PFSK-1 (cell line): ENCODE measurements around the gene ZNF777.

Experiments used
- FOXP2 ChIP-seq: optimal IDR thresholded peaks from 2 replicates; pipeline ENCODE3; 2011; ENCODE audit warnings: borderline replicate concordance, control low read depth, inconsistent platforms; ENCODE audit not compliant: insufficient read depth; ENCODE audit errors: extremely low read length, extremely low read depth
- POLR2AphosphoS5 ChIP-seq: IDR thresholded peaks from 2 replicates; pipeline ENCODE4 v1.6.1; 2012; ENCODE audit warnings: low read depth, mild to moderate bottlenecking, control low read depth, low read length, moderate library complexity
- REST ChIP-seq, 2 experiments: IDR thresholded peaks; 2 replicates each; pipeline versions ENCODE4 v1.6.1 to v1.8.0; 2011 to 2012; ENCODE audit warnings: low read depth in 2 of 2, low read length in 2 of 2, control low read depth in 1 of 2, inconsistent platforms in 1 of 2, mild to moderate bottlenecking in 1 of 2, moderate library complexity in 1 of 2; ENCODE audit not compliant: insufficient read depth in 1 of 2
- SIN3A ChIP-seq: IDR thresholded peaks from 2 replicates; pipeline ENCODE4 v1.6.1; 2012; ENCODE audit warnings: mild to moderate bottlenecking, low read length, moderate library complexity, borderline replicate concordance; ENCODE audit not compliant: insufficient read depth
- TAF1 ChIP-seq: IDR thresholded peaks from 2 replicates; pipeline ENCODE4 v1.6.1; 2012; ENCODE audit warnings: low read length, control low read depth, borderline replicate concordance; ENCODE audit not compliant: insufficient read depth

GRCh38 chr7:149442924-149443323 lies 17.9 kb downstream of the ZNF777 start:
- TF ChIP-seq REST (IDR thresholded peaks at IDR 0.05; ENCODE audit: insufficient read depth in 1 of 2, low read depth in 2 of 2, low read length in 2 of 2) (no peak), POLR2AphosphoS5 (no peak), TAF1 (no peak), SIN3A (no peak), FOXP2 (no peak)
